ENCODE data around the gene TASOR.
"Not testable (repeated sequence)": the region's sequence is repeated elsewhere in the genome, so short reads cannot be mapped to it uniquely, and the experiment has no call there.

TASOR gene, protein sequence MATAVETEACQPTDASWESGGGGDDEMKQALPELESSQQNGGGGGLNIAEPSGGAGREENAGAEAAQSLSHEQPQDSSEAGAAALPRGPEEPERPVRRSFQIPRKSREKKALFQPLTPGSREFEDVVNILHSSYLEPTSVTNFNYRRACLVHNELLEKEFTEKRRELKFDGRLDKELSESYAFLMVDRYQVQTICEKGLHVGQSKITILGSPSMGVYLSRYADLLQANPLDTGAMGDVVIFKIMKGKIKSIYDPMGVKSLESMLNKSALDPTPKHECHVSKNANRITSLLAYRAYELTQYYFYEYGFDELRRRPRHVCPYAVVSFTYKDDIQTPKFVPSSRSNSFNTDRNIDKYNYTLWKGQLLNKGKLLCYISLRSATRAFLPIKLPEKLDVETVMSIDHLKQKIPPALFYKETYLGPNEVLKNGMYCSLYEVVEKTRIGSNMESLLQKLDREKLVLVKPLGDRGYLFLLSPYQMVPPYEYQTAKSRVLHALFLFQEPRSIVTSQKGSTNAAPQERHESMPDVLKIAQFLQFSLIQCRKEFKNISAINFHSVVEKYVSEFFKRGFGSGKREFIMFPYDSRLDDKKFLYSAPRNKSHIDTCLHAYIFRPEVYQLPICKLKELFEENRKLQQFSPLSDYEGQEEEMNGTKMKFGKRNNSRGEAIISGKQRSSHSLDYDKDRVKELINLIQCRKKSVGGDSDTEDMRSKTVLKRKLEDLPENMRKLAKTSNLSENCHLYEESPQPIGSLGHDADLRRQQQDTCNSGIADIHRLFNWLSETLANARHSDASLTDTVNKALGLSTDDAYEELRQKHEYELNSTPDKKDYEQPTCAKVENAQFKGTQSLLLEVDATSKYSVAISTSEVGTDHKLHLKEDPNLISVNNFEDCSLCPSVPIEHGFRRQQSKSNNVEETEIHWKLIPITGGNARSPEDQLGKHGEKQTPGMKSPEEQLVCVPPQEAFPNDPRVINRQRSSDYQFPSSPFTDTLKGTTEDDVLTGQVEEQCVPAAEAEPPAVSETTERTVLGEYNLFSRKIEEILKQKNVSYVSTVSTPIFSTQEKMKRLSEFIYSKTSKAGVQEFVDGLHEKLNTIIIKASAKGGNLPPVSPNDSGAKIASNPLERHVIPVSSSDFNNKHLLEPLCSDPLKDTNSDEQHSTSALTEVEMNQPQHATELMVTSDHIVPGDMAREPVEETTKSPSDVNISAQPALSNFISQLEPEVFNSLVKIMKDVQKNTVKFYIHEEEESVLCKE (N-terminal part only)

DNA sequence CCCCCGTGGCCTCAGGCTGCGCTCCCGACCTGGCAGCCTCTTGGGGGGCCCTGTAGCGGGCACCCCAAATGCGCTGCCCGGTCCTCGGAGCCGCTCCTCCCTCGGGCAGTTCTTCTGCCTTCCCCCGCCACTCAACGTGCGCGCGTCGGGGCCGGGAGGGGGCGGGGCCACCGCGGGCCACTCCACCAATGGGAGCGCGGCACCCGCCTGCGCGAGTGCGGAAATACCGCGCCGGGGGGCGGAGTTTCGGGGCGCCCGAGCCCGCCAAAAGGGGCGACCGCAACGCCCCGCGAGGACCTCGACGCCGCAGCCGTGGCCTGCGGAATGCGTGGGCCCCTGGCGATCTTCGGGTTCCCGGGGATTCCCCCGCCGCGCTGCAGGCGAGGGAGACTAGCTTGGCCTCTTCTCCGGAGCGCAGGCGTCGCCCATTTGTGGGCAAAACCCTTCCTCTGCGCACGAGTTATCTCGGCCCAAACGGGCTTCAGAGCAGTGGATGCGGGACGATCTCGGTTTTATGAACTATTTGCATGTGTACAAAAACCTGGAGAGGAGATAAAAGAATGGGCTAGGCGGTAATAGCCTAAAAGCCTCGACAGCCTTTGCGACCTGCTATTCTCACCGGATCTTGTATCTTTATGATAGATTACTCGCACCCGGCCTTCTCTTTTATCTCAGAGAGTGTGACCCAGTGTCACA is at the start of gene TASOR:
Gene TASOR (minus strand): TSS at position 144 of the 696 bp plus-strand sequence. CDS start 259 bp downstream, outside the sequence.
- ATAC-seq (peak; percentile 93), DNase-seq (peak; percentile 91)

DNA sequence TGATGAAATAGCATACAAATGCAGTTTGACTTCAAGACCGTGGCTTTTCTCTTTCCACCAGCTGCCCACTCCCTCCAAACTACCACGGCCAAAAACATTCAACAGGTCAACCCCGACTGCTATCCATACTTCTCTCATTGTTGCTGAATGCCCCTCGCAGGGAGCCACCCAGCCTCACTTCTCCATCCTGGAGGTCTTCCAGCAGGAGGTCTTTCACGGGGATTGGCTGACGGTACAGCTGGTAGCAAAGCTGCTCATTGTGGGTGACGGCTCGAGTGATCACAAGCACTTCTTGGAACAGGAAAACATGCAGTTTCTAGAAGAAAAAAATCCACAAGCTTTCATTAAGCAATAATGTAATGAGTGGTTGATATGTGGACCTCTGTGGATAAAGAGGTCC is 49.0 kb upstream of the TASOR start:
- no peak for DNase-seq
- ATAC-seq, result no peak

DNA sequence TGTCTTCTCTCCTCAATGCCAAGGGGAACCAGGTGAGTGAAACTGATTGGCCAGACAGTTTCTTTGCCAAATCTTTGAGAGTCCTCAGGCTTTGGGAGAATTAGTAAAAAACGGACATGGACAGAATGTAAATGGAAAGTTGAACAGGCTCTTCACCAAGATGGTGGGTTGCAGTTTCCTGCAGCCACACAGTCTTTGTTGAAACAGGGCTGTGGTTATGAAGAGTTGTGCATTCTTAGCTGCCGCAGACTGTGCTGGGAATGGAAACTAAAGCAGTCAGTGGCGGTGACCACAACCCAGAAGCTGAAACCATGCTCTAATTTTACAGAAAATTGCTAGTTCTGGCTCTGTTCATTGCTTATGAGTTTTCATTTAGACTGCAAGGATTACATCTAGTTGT is 42.1 kb upstream of the TASOR start:
- ATAC-seq (peak; percentile 95), DNase-seq (peak; percentile 65)

DNA sequence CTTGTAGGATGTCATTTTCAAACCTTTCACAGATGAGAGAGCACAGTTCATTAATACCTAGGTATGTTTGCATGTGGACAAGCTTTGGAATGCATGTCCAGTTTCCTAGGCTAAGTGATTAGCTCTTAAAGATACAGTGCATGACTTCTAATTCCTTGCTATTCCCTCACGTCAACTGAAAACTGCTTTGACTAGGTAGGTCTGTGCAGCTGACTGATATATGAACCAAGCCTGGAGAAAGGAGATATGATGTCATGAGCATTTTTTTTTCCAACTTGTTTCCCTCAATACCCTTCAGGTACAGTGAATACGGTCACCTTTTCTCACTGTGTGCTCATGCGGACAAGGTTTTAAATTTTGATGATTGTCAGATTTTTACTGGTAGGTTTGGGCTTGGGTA is 41.6 kb upstream of the TASOR start:
- DNase-seq, result no peak
- ATAC-seq, result peak; percentile 33

DNA sequence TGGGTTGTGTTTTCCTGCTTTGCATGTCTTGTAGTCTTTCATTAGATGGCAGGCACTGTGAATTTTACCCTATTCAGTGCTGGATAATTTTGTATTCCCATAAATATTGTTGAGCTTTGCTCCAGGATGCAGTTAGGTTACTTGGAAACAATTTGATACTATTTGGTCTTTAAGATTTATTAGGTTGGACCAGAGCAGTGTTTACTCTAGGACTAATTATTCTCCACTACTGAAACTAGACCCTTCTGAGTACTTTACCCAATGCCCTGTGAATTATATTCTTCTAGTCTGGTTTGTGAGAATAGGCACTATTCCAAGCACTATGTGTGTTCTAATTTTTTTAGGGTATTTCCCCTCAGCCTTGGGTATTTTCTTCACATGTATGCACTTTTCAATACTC is 37.8 kb upstream of the TASOR start:
- DNase-seq (no peak), ATAC-seq (no peak)

DNA sequence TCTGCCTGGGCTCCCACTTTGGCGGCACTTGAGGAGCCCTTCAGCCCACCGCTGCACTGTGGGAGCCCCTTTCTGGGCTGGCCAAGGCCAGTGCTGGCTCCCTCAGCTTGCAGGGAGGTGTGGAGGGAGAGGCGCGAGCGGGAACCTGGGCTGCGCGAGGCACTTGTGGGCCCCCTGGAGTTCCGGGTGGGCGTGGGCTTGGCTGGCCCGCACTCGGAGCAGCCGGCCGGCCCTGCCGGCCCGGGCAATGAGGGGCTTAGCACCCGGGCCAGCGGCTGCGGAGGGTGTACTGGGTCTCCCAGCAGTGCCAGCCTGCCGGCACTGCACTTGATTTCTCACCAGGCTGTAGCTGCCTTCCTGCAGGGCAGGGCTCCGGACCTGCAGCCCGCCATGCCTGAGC is 35.7 kb upstream of the TASOR start:
- not testable (repeated sequence) for ATAC-seq, DNase-seq

DNA sequence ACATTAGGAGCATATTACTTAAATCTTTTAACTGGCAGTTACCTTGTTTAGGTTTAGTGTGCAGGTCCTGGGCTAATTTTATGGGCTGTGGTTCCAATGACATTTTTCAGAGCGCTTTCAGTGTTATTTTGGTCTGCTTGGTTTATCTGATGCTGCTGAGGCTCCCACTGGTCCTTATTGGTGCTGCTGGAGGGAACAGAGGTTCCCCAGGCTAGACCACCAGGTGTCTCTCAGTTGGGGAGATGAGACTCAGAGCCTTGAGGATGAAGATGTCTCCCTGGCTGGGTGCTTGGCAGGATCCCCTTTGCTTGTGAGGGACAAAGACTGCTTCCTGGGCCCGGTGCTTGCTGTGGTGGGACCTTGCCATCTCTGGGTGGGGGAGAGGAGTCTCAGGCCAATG is 28.3 kb upstream of the TASOR start:
- DNase-seq (no peak), ATAC-seq (peak; percentile 23)

DNA sequence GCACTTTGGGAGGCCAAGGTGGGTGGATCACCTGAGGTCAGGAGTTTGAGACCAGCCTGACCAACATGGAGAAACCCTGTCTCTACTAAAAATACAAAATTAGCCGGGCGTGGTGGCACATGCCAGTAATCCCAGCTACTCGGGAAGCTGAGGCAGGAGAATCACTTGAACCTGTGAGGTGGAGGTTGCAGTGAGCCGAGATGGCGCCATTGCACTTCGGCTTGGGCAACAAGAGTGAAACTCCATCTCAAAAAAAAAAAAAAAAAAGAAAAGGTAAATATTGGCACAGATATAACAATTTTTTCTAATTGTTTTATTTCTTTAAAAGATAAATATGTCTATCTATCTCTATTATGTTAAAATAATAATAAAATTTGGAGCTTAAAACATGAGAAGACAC is 24.3 kb upstream of the TASOR start:
- peak; percentile 30 for DNase-seq
- ATAC-seq, result not testable (repeated sequence)

DNA sequence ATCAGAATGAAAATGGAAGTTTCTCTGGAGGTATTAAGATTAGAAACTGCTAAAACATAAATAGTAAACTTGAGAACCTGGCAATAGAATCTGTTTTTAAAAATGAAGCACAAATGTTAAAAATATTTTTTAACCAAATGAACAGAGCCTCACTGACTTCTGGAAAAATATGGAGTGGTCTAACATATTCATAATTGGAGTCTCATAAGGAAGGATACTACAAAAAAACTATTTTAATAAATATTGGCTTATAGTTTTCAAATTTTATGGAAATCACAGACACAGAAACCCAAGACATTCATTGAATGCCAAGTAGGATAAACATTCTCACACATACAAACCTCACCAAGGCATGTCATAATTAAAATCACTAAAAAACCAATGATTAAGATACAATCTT is 23.6 kb upstream of the TASOR start:
- ATAC-seq (no peak), DNase-seq (no peak)

DNA sequence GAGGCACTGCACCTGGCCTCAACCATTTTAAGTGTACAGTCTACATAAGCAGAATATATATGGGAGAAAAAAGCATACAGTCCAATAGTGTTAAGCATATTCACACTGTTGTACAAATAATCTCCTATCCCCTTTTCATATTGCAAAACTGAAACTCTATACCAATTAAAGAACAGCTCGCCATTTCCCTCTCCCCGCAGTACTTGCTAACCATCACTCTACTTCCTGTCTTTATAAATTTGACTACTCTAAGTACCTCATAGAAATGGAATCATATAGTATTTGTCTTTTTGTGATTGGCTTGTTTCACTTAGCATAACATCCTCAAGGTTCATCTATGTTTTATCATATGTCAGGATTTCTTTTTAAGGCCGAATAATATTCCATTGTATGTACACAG is 21.6 kb upstream of the TASOR start:
- ATAC-seq (peak; percentile 46), DNase-seq (no peak)

DNA sequence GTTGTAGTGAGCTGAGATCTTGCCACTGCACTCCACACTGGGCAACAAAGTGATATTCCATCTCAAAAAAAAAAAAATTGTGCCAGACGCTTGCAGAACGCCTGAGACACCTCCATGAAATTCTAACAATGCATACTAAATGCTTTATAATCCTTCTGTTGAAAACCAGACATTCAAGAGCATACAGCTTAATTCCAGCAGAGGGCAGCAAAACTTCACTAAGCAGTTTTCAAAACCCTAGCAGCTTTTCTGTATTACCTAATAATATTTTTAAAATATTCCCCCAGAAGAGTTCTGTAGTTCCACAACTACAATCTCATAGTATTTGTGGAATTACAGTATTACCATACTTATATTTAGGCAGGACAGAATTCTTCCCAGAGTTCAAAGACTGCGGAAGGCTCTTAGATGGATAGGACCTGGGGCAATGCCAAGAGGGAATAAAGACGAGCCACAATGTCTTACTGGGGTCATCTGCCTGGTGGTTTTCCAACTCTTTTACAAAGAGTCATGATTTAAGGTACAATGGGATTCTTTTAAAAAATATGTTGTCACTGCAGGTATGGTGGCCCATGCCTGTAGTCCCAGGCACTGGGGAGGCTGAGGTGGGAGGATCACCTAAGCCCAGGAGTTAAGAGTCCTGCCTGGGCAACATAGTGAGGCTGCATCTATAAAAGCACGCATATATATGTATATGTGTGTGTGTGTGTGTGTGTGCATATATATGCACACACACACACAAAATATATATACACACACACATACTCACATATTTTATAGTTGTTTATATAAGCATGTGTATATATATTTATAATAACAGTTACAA is 19.6 kb upstream of the TASOR start:
- DNase-seq (peak; percentile 31), ATAC-seq (no peak)

DNA sequence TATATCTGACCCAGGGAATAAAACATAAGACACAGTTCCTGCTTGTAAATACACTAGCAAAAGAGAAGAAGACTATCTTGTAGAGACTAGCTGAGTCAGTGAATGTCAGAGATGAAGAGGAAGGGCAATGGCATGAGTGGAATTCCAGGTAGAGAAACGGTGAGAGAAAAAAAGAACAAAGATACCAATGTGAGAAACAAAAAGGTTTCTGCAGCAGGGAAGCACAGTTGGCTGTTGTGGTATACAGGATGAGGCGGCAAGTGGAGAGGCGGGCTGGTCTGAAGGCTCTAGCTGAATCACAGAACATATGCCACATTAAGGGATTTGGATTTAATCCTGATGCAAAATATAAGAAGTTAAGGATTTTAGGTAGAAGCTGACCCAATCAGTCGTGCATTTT is 17.1 kb upstream of the TASOR start:
- DNase-seq (no peak), ATAC-seq (no peak)

DNA sequence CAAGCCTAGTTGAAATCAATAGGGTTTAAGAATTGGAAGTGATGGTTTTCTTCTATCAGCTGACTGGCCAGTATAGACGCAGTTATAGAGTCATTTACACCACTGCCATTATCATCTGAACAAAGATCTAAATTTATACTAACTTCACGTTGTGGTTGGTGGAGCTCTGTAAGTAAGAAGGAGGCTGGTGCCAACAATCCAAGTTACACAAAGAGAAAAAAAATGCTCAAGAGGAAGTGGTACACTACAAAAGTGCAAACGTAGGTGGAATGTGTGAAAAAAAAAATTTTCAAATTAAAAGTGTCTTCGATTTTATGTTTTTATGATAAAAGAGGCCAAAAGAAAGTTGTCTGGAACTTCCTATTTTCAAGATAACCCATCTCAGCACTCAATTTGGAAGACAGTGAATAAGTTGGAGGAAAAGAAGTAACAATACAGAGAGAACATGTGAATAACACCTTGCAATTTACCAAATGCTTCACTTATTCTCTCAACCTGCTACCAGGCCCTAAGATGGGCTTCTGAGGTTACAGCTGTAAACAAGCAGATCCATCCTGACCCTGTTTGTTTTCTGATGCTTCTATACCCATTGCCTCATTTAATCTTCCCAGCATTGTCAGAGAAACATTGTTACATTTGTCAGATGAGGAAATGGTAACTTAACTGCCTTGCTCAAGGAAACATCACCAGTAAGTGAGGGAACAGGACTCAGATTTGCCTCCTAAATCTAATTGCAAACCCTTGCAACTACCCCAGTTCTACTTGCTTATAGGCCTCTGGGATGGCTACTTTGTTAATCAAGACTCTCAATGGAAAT is 12.0 kb upstream of the TASOR start:
- ATAC-seq (peak; percentile 33), DNase-seq (no peak)

DNA sequence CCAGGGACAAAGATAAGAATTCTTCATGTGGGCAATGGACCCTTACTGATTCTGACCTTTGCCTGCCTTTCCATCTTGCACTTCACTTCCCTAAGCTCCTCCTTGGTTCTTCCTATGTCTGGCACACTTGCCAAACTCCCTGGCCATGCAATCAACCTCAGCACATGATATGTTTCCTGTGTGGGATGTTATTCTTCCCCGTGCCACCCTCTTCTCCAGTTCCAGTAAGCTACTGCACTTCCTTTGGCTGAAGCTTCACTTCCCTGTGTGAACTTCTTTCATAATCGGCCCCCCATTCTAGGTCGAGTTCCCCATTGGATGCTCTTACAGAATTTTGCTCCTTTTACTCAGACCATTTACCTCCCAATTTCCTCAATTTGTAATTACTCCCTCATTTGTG is 10.7 kb upstream of the TASOR start:
- DNase-seq (no peak), ATAC-seq (no peak)

DNA sequence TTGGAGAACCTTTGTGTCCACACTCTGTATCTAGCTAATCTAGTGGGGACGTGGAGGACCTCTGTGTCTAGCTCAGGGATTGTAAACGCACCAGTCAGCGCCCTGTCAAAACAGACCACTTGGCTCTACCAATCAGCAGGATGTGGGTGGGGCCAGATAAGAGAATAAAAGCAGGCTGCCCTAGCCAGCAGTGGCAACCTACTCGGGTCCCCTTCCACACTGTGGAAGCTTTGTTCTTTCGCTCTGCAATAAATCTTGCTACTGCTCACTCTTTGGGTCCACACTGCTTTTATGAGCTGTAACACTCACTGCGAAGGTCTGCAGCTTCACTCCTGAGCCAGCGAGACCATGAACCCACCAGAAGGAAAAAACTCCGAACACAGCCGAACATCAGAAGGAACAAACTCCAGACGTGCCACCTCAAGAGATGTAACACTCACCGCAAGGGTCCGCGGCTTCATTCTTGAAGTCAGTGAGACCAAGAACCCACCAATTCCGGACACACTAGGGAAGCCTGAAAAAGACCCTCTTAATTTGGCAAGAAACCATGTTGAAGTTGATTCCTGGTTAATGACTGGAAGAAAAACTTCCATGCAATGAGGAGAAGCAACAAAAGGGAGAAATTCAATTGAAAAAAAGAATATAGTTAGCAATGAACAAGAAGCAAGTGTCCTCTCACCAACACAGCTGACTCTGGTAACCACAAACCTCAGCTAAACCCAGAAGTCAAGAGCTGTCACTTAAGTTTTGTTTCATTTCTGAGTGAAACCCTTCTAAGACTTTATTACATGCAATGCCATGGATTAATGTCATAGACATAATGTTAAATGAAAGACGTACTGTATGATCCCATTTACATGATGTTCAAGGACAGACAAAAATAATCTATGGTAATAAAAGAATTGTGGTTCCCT is 9.7 kb upstream of the TASOR start:
- ATAC-seq (peak; percentile 73), DNase-seq (peak; percentile 28)

DNA sequence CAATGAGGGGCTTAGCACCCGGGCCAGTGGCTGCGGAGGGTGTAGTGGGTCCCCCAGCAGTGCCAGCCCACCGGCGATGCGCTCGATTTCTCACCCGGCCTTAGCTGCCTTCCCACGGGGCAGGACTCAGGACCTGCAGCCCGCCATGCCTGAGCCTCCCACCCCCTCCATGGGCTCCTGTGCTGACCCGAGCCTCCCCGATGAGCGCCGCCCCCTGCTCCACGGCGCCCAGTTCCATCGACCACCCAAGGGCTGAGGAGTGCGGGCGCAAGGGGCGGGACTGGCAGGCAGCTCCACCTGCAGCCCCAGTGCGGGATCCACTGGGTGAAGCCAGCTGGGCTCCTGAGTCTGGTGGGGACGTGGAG is 8.9 kb upstream of the TASOR start:
- DNase-seq, ATAC-seq: not testable (repeated sequence)

DNA sequence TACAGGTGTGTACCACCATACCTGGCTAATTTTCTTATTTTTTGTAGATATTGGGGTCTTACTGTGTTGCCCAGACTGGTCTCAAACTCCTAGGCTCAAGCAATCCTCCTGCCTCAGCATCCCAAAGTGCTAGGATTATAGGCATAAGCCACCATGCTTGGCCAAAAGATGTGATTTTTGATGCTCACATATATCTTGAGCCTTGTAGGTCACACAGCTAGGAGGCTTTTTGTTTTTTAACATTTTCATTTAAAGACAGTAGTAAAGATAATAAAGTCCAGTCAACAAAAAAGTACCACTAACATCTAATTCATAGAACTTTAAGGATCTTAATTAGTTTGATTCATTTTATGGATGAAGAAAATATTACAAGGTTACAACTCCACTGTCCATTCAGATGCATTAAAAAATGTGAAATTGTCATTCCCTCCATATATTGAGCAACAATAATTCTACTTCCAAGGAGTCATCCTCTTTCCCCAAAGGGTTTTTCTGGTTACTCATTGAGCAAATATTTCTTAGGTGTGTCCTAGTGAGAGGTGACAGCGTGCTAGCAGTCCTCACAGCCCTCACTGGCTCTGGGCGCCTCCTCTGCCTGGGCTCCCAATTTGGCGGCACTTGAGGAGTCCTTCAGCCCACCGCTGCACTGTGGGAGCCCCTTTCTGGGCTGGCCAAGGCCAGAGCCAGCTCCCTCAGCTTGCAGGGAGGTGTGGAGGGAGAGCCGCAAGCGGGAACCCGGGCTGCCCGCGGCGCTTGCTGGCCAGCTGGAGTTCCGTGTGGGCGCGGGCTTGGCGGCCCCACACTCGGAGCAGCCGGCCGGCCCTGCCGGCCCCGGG is 8.3 kb upstream of the TASOR start:
- DNase-seq (no peak), ATAC-seq (no peak)

DNA sequence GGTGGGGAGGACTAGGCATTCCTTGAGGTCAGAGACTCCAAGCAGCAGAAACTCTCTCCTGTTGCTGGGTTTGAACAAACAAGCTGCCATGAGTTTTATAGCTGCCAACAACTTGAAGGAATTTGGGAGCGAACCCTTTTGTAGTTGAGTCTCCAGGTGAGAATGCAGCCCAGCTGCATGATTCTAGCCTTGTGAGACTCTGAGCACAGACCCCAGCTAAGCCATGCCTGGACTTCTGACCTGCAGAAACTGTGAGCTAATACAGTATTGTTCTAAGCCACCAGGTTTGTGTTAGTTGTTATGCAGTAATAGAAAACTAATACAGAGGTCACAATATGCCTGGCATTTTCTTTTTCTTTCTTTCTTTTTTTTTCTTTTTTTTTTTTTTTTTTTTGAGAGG is 6.2 kb upstream of the TASOR start:
- no peak for DNase-seq
- no peak for ATAC-seq

All from stimulated activated naive CD8-positive, alpha-beta T cell treated with anti-CD3 and anti-CD28 coated beads, Interleukin-15, Interleukin-2, amounts not matched to agents 100 U/mL and 50 U/mL, for 24 hours (primary cell).